A673 (cell line): Measurements from ENCODE around the gene NEMP2.

Source experiments
- EZH2 ChIP-seq: fragments of 200-600 bp; sonication (generic); IDR thresholded peaks from 2 replicates; pipeline ENCODE4 v1.6.1; 2017; ENCODE audit warnings: borderline replicate concordance, low read depth, mild to moderate bottlenecking, mixed read lengths, antibody characterized with exemption, low read length; ENCODE audit not compliant: poor library complexity, severe bottlenecking
- TF ChIP-seq, protein P1 (sequence below): fragments of 300-800, 200-600 bp; sonication (generic); conservative IDR thresholded peaks from 2 replicates; pipeline ENCODE4 v1.5.1; 2017; ENCODE audit warnings: low read depth, mild to moderate bottlenecking, antibody characterized with exemption, low read length, moderate library complexity, mixed read lengths

GRCh38 chr2:190582019-190582418, 47.5 kb upstream of the NEMP2 start:
- TF ChIP-seq, protein P1, sequence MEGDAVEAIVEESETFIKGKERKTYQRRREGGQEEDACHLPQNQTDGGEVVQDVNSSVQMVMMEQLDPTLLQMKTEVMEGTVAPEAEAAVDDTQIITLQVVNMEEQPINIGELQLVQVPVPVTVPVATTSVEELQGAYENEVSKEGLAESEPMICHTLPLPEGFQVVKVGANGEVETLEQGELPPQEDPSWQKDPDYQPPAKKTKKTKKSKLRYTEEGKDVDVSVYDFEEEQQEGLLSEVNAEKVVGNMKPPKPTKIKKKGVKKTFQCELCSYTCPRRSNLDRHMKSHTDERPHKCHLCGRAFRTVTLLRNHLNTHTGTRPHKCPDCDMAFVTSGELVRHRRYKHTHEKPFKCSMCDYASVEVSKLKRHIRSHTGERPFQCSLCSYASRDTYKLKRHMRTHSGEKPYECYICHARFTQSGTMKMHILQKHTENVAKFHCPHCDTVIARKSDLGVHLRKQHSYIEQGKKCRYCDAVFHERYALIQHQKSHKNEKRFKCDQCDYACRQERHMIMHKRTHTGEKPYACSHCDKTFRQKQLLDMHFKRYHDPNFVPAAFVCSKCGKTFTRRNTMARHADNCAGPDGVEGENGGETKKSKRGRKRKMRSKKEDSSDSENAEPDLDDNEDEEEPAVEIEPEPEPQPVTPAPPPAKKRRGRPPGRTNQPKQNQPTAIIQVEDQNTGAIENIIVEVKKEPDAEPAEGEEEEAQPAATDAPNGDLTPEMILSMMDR: no peak
- no peak for TF ChIP-seq EZH2
